HG03108 (cell line): ENCODE results near the gene CNKSR3.

Experiments
- ATAC-seq: cut with Tn5 transposase; IDR thresholded peaks from one replicate; pipeline ENCODE4 v1.9.1; 2021; ENCODE audit warnings: moderate library complexity; ENCODE audit not compliant: unreplicated experiment

Gene CNKSR3

DNA sequence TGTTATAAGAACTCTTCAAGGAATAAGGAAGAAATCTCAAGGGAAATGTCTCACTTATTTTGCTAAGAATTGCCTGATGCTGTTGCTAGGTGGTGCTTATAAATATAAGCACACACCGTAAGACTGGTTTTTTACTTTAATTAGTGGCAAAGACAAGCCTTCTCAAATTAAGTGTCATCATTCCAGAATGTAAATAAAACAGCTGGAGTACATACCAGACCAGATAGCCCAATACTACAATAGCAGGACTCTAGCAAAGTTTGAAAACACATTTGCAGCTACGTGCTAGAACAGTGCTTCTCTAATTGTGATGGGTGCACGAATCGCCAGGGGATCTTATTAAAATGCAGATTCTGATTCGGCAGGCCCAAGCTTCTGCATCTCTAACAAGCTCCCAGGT, 6.8 kb downstream of the CNKSR3 start:
- no peak for ATAC-seq

- no peak for ATAC-seq
Measured at GRCh38 chr6:154502553-154502952, 7.9 kb downstream of the CNKSR3 start.

GRCh38 chr6:154501578-154501868, 9.0 kb downstream of the CNKSR3 start:
- ATAC-seq = no peak

GRCh38 chr6:154500769-154501577, 9.5 kb downstream of the CNKSR3 start:
- ATAC-seq = no peak

GRCh38 chr6:154499855-154500589, 10.5 kb downstream of the CNKSR3 start:
- ATAC-seq = no peak

DNA sequence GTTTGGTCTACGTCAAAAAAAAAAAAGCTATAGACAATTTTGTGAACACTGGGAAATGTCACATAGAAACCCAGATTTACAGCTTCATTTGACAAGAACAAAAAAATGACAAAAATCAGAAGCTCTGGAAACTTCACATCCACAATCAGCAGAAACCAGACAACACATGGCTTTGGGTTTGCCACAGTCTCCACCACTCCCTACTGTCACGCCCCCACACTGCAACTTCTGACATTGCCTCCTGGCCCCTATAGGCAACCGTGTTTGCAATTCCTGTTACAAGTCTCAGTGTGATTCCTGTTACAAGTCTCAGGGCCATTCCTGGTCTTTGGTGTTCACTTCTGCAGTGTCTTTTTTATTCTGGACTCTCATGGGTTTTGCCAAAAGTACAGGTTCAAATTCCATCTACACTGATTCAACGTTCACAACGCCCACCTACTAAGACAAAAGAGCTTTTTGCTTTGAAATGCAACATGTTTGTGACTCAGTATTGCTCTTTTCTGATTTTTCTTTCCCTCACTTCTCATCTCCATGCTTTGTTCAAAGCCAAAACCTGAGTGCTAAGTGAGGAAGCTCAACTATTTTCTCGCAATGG, 12.0 kb downstream of the CNKSR3 start:
- ATAC-seq = no peak

DNA sequence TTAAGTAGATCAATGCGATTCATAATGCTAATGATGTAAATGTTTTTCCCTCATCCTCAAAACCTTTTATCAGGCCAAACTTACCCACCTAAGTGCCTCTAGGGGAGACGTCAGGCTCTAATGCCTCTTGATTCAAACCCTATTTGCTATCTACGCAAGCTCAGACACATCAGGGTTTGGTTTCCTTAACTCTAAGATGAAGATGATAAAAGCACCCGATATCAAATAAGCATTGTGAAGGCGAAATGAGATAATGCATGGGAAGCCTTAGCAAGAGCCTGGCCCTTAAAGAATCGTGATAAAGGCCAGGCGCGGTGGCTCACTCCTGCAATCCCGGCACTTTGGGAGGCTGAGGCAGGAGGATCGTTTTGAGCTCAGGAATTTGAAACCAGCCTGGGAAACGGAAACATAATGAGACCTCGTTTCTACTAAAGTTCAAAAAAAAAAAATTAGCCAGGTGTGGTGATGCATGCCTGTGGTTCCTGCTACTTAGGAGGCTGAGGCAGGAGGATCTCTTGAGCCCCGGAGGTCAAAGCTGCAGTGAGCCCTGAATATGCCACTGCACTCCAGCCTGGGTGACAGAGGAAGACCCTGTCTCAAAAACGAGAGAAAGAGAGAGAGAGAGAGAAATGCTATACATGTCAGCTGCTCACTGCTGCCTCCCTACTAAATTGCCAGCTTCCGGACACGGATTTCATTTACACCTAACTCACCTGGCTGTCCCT, 13.5 kb downstream of the CNKSR3 start:
- no peak for ATAC-seq

DNA sequence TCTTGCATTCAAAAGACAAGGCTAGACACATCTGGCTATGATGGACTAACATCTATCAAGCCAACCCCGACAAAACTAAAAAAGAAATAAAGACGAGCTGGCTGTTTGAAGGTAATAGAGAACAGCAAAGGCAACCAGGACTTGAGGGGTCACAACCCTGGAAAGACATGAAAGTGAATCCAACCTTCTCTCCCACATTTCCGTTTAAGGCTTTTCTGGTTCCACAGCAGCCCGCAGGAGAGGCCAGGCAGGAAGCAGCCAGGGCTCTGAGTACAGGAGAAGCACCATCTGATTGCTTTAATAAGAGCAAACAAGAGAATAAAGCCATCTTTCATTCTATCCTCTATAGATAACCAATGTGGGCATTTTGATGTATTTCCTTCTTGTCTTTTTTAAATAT, 14.3 kb downstream of the CNKSR3 start:
- no peak for ATAC-seq

DNA sequence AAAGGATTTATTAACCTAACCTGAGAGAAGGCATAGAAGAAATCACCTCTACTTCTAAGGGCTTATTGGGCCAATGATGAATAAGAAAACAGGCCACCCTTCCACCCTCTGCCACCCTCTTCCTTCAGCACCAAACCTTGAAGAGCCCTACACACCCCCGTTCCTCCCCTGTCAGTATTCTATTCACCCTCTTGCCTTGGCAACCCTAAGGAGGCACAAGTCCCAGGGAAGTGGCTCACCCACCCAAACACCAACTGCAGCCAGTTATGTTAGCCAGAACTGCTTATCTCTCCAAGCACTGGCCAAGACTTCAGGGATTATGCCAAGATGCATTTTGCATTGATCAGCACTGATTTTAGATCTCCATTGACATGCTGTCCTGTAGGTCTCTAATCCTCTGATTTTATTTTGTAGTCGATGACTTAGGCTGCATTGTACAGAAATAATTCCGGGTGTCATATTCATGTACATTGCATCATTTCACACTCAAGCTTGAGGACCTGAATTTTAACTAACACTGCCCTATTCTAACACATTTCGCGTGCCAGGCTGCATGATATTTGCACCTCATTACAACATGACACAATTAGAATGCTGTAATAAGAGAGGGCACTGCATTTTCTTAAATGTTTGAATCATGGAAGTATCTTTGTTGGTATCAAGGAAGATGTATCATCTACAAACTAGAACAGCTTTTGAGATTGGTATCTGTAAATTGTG, 15.7 kb downstream of the CNKSR3 start:
- no peak for ATAC-seq

- ATAC-seq = no peak
Measured at GRCh38 chr6:154491567-154492470, 18.7 kb downstream of the CNKSR3 start.

GRCh38 chr6:154489822-154490221, 20.7 kb downstream of the CNKSR3 start:
- ATAC-seq = no peak

DNA sequence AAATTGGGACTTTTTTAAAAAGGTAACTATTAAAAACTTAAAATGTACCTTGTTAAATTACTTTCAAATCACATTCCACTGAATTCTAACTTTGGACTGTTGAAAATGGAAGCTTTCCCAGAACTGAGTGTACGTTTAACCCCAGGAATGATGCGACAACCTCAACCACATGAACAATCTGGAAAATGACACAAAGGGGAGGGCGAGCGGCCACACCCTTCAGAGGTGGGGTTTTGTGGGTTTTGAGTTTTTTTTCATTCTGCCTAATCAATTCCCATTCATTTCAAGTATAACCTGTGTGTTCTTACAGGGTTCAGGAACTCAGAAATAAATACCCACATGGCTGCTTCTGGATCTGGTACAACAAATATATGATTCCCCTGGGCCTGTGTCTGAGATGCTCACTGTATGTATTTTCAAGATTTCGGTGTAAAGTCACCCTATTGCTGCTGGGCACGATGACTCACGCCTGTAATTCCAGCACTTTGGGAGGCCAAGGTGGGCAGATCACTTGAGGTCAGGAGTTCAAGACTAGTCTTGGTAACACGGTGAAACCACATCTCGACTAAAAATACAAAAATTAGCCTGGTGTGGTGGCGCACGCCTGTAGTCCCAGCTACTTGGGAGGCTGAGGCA, 21.6 kb downstream of the CNKSR3 start:
- ATAC-seq = no peak

GRCh38 chr6:154488248-154488593, 22.3 kb downstream of the CNKSR3 start:
- no peak for ATAC-seq

- ATAC-seq = no peak
Measured at GRCh38 chr6:154487367-154488247, 22.9 kb downstream of the CNKSR3 start.

- ATAC-seq = no peak
Measured at GRCh38 chr6:154485815-154486214, 24.7 kb downstream of the CNKSR3 start.

- ATAC-seq = no peak
Measured at GRCh38 chr6:154484942-154485341, 25.5 kb downstream of the CNKSR3 start.

GRCh38 chr6:154482858-154483257, 27.6 kb downstream of the CNKSR3 start:
- no peak for ATAC-seq

- no peak for ATAC-seq
Measured at GRCh38 chr6:154481521-154482013, 28.9 kb downstream of the CNKSR3 start.
